IPS-20b (cell line): ENCODE results near the gene CRHR2.
A peak's percentile ranks its signal among the peaks of the same experiment; 100 is the strongest.

Source experiments
- H3K27ac ChIP-seq: one replicate; pipeline ENCODE4 v1.5.1; 2013; ENCODE audit warnings: low read length
- H3K27me3 ChIP-seq: 2 replicates; pipeline ENCODE4 v1.6.1; 2013; ENCODE audit warnings: mild to moderate bottlenecking, low read length, inconsistent platforms; ENCODE audit not compliant: insufficient read depth
- H3K36me3 ChIP-seq: 2 replicates; pipeline ENCODE4 v1.6.1; 2013; ENCODE audit warnings: low read depth, mild to moderate bottlenecking, inconsistent platforms, low read length, moderate library complexity; ENCODE audit not compliant: insufficient read depth
- H3K4me1 ChIP-seq: 2 replicates; pipeline ENCODE4 v1.6.1; 2013; ENCODE audit warnings: mild to moderate bottlenecking, control low read depth, inconsistent platforms, low read length, moderate library complexity; ENCODE audit not compliant: insufficient read depth
- H3K4me3 ChIP-seq: 2 replicates; pipeline ENCODE4 v1.5.1; 2013; ENCODE audit warnings: mild to moderate bottlenecking, low read length, inconsistent platforms
- H3K9ac ChIP-seq: 2 replicates; pipeline ENCODE4 v1.6.1; 2013; ENCODE audit warnings: low read depth, mild to moderate bottlenecking, inconsistent platforms, low read length, moderate library complexity
- H3K9me3 ChIP-seq: 2 replicates; pipeline ENCODE4 v1.6.1; 2013; ENCODE audit warnings: mild to moderate bottlenecking, low read depth, low read length, inconsistent platforms; ENCODE audit not compliant: insufficient read depth

The CRHR2 gene

GRCh38 chr7:30682212-30683083 lies at the start of gene CRHR2:
Gene CRHR2, minus strand, starts transcription at chr7:30682456. Its CDS starts 176 bp downstream, at chr7:30682280.
- Histone ChIP-seq H3K4me3 (peak within 1 kb of the TSS; percentile 59), H3K9me3 (no peaks in the 10 kb centered on the region), H3K27me3 (peaks cover 73% of the 10 kb centered on the region), H3K4me1 (peaks cover 17% of the 10 kb centered on the region; the same call in 1 of the 2 replicates), H3K9ac (no peak within 1 kb of the TSS), H3K36me3 (no peaks in the 10 kb centered on the region), H3K27ac (no peak within 1 kb of the TSS)

DNA sequence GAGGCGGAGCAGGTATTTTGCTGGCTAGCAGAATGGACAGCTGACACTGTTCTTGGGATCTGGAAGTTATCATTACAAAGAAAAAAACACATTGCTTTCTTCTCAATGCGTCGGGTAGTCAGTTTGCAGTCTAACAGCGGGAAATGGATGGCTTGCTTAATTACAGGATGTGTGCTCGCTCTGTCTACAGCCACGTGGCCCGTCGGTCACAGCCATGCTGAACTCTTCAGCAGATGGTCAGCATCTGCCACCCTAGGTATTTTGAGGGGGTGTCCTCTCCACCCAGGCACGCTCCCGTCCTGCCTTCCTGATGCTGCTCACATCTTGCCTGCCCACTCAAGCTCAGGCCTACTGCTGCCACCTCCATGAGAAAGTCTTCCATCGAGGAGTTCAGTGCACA lies 49.3 kb upstream of the CRHR2 start:
- Histone ChIP-seq H3K4me3 (no peak overlapping the region), H3K9me3 (no peaks in the 10 kb centered on the region), H3K9ac (no peak overlapping the region), H3K27me3 (no peaks in the 10 kb centered on the region), H3K27ac (no peak overlapping the region), H3K36me3 (no peaks in the 10 kb centered on the region), H3K4me1 (peaks cover 8% of the 10 kb centered on the region; the same call in 1 of the 2 replicates)

DNA sequence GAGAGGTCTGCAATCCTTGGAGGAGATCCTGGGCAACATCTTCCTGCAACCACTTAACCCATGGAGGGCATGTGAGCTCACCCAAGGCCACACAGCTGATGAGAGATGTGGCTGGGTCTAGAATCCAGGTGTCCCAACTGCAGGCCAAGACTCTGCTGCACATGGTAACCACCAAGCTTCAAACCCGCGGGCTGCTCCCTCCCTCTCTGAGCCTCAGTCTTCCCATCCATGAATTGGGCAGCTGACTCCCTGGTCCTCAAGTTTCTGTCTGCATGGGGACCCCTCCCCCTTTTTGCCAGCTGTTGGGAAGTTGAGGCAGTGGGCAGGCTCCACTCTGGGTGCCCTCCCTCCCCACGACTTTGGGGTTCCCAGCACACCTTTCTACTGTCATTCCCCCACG lies 48.7 kb upstream of the CRHR2 start:
- H3K9ac ChIP-seq, result no peak overlapping the region
- H3K27ac ChIP-seq, result no peak overlapping the region
- H3K36me3 ChIP-seq, result no peaks in the 10 kb centered on the region
- peaks cover 11% of the 10 kb centered on the region; the same call in 1 of the 2 replicates for H3K4me1 ChIP-seq
- H3K4me3 ChIP-seq, result no peak overlapping the region
- H3K9me3 ChIP-seq, result no peaks in the 10 kb centered on the region
- no peaks in the 10 kb centered on the region for H3K27me3 ChIP-seq

GRCh38 chr7:30730097-30730496 lies 47.8 kb upstream of the CRHR2 start:
- no peak overlapping the region for H3K9ac ChIP-seq
- peaks cover 11% of the 10 kb centered on the region; the same call in 1 of the 2 replicates for H3K4me1 ChIP-seq
- peaks cover under 1% of the 10 kb centered on the region for H3K27me3 ChIP-seq
- no peaks in the 10 kb centered on the region for H3K36me3 ChIP-seq
- H3K9me3 ChIP-seq, result no peaks in the 10 kb centered on the region
- no peak overlapping the region for H3K4me3 ChIP-seq
- no peak overlapping the region for H3K27ac ChIP-seq

DNA sequence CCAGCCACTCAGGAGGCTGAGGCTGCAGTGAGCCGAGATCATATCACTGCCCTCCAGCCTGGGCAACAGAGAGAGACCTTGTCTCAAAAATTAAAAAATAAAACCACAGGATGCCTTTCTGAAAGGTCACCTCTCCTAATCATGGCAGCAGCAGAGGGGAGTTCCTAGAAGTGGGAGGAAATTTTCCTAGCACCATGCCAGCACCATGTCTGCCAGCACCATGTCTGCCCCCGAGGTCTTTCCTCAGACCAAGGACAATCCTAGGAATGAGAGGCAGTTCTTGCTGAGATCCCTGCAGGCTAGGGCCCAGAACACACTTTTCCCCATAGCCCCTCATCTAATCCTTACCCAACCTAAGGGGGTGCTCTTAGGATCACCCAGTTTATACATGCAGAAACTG lies 47.4 kb upstream of the CRHR2 start:
- Histone ChIP-seq H3K27ac (no peak overlapping the region), H3K9me3 (no peaks in the 10 kb centered on the region), H3K27me3 (peaks cover 5% of the 10 kb centered on the region), H3K4me3 (no peak overlapping the region), H3K36me3 (no peaks in the 10 kb centered on the region), H3K9ac (no peak overlapping the region), H3K4me1 (peaks cover 11% of the 10 kb centered on the region; the same call in 1 of the 2 replicates)

DNA sequence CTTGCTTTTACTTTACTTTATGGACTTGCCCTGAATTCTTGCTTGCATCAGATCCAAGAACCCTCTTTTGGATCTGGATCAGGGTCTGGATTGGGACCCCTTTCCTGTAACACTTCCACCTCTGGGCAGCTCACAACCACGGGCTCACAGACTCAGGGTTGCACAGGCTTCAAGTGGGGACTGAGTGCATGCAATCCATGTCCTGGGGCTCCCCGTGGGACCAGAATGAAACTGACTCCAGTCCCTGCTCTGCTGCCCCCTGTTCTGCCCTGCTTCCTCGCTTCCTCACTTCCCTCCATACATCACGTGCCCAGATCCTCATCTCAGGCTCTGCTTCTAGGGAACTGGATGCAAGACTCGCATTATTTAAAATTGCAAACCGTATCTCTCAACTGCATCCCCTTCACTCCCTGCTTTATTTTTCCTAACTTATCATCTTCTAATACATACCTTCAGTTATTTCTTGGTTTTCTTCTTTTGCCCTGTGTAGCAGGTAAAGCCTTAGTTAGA lies 46.4 kb upstream of the CRHR2 start:
- Histone ChIP-seq H3K36me3 (no peaks in the 10 kb centered on the region), H3K27ac (no peak overlapping the region), H3K4me1 (peaks cover 11% of the 10 kb centered on the region; the same call in 1 of the 2 replicates), H3K9me3 (no peaks in the 10 kb centered on the region), H3K27me3 (peaks cover 8% of the 10 kb centered on the region), H3K9ac (no peak overlapping the region), H3K4me3 (no peak overlapping the region)

DNA sequence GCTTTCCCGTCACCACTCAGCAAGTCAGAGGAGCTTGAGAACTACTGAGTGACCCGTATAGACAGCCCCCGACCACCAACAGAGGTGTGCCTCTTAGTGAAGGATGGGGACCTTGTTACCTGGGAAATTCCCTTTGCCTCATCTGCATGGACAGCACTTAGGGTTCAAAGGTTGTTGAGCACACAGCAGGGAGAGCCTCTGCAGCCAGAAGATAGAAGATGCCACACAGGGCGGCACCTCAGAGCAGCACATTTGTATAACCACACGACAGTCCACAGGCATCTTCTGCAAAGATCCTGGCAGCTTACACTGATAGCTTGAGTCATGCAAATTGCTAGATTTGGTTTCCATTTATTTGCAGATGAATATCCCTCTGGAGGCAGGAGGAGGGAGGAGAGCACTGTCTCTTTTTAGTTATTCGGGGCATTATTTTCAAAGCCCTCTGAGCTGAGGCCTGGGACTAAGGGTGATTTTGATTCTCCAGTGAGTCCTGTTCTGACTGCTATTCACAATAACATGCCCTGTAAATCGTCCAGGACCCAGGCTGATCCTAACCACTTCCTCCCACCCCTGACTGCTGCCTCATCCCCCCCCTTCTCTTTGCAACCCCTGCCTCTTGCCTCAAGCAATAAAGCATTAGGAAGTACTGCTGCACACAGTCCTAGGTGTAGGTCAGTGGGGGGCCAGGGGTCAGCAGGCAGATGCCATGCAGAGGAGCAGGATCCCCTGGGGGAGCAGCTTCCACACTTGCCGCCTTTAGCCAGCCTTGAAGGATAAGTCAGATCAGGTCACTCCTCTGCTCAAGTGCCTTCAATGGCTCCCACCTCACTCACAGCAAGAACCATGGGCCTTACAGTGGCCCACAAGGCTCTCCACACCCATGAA lies 45.0 kb upstream of the CRHR2 start:
- Histone ChIP-seq H3K9ac (peak overlapping the region; percentile 7; the same call in 1 of the 2 replicates), H3K27me3 (peaks cover 8% of the 10 kb centered on the region), H3K9me3 (no peaks in the 10 kb centered on the region), H3K27ac (peak overlapping the region; percentile 12), H3K36me3 (no peaks in the 10 kb centered on the region), H3K4me1 (peaks cover 11% of the 10 kb centered on the region; the same call in 1 of the 2 replicates), H3K4me3 (no peak overlapping the region)

- Histone ChIP-seq H3K4me1 (peaks cover 11% of the 10 kb centered on the region; the same call in 1 of the 2 replicates), H3K27me3 (peaks cover 8% of the 10 kb centered on the region), H3K36me3 (no peaks in the 10 kb centered on the region), H3K4me3 (no peak overlapping the region), H3K27ac (peak overlapping the region; percentile 12), H3K9me3 (no peaks in the 10 kb centered on the region), H3K9ac (peak overlapping the region; percentile 7; the same call in 1 of the 2 replicates)
Measured at GRCh38 chr7:30726296-30727006, 44.2 kb upstream of the CRHR2 start.

- peaks cover 5% of the 10 kb centered on the region; the same call in 1 of the 2 replicates for H3K9me3 ChIP-seq
- no peak overlapping the region for H3K9ac ChIP-seq
- no peaks in the 10 kb centered on the region for H3K36me3 ChIP-seq
- H3K27me3 ChIP-seq, result peaks cover 8% of the 10 kb centered on the region
- H3K4me3 ChIP-seq, result no peak overlapping the region
- peaks cover 11% of the 10 kb centered on the region; the same call in 1 of the 2 replicates for H3K4me1 ChIP-seq
- H3K27ac ChIP-seq, result no peak overlapping the region
Measured at GRCh38 chr7:30723776-30724175, 41.5 kb upstream of the CRHR2 start.

DNA sequence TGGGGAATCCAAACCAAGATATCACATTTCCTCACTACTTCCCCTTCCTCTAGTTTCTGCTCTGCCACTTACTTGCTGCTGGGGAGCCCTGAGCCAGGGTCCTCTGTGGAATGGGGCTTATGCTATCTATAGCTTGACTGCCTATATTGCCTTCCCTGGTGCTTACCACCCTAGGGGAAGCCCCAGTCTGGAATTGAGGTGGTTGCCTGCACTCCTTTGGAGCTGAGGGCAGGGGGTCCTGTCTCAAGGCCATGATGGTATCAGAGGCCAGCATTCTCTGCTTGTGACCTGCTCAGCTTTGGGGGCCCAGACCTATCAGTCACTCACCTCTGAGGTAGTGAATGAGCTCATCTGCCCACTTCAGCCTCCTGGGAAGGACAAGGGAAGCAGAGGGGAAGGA lies 40.4 kb upstream of the CRHR2 start:
- Histone ChIP-seq H3K4me1 (peaks cover 11% of the 10 kb centered on the region; the same call in 1 of the 2 replicates), H3K36me3 (no peaks in the 10 kb centered on the region), H3K27me3 (peaks cover 8% of the 10 kb centered on the region), H3K27ac (no peak overlapping the region), H3K9me3 (peaks cover 16% of the 10 kb centered on the region), H3K9ac (no peak overlapping the region), H3K4me3 (no peak overlapping the region)

- peaks cover 9% of the 10 kb centered on the region; the same call in 1 of the 2 replicates for H3K4me1 ChIP-seq
- H3K9me3 ChIP-seq, result peaks cover 17% of the 10 kb centered on the region
- H3K27ac ChIP-seq, result no peak overlapping the region
- H3K4me3 ChIP-seq, result no peak overlapping the region
- H3K36me3 ChIP-seq, result no peaks in the 10 kb centered on the region
- peaks cover 8% of the 10 kb centered on the region for H3K27me3 ChIP-seq
- no peak overlapping the region for H3K9ac ChIP-seq
Measured at GRCh38 chr7:30722187-30722586, 39.9 kb upstream of the CRHR2 start.
